SK-N-MC (cell line): ENCODE measurements around the gene ELFN1.

ENCODE experiments used
- DNase-seq: peaks from one replicate; pipeline ENCODE4 v3.0.0-alpha.2; 2011; ENCODE audit warnings: low read depth, low spot score
- H3K27ac ChIP-seq: fragments of 200-600 bp; sonication (generic); 2 replicates; pipeline ENCODE4 v1.5.1; 2016; ENCODE audit warnings: mixed run types
- H3K36me3 ChIP-seq: fragments of 200-600 bp; sonication (generic); 2 replicates; pipeline ENCODE4 v1.6.1; 2017; ENCODE audit warnings: antibody characterized with exemption, low read length, mixed read lengths; ENCODE audit not compliant: insufficient read depth
- H3K4me3 ChIP-seq: fragments of 200-600 bp; sonication (generic); 2 replicates; pipeline ENCODE4 v1.5.1; 2016
- H3K9ac ChIP-seq: fragments of 200-600 bp; sonication (generic); 2 replicates; pipeline ENCODE4 v1.8.0; 2017; ENCODE audit warnings: mixed run types, mixed read lengths; ENCODE audit not compliant: insufficient read length
- H3K9me3 ChIP-seq: fragments of 200-600 bp; sonication (generic); 2 replicates; pipeline ENCODE4 v1.6.1; 2017; ENCODE audit warnings: low read depth, mild to moderate bottlenecking, antibody characterized with exemption, low read length, moderate library complexity, mixed read lengths
- EZH2 ChIP-seq: fragments of 200-600 bp; sonication (generic); IDR thresholded peaks from one replicate; pipeline ENCODE4 v1.6.1; 2017; ENCODE audit warnings: antibody characterized with exemption
- FOXP2 ChIP-seq: optimal IDR thresholded peaks from 2 replicates; pipeline ENCODE3; 2011; ENCODE audit warnings: mild to moderate bottlenecking, moderate library complexity; ENCODE audit not compliant: insufficient read depth; ENCODE audit errors: extremely low read length, control extremely low read depth
- POLR2AphosphoS5 ChIP-seq: IDR thresholded peaks from 2 replicates; pipeline ENCODE4 v1.6.1; 2012; ENCODE audit warnings: mild to moderate bottlenecking, low read depth, low read length, borderline replicate concordance

The ELFN1 gene

DNA sequence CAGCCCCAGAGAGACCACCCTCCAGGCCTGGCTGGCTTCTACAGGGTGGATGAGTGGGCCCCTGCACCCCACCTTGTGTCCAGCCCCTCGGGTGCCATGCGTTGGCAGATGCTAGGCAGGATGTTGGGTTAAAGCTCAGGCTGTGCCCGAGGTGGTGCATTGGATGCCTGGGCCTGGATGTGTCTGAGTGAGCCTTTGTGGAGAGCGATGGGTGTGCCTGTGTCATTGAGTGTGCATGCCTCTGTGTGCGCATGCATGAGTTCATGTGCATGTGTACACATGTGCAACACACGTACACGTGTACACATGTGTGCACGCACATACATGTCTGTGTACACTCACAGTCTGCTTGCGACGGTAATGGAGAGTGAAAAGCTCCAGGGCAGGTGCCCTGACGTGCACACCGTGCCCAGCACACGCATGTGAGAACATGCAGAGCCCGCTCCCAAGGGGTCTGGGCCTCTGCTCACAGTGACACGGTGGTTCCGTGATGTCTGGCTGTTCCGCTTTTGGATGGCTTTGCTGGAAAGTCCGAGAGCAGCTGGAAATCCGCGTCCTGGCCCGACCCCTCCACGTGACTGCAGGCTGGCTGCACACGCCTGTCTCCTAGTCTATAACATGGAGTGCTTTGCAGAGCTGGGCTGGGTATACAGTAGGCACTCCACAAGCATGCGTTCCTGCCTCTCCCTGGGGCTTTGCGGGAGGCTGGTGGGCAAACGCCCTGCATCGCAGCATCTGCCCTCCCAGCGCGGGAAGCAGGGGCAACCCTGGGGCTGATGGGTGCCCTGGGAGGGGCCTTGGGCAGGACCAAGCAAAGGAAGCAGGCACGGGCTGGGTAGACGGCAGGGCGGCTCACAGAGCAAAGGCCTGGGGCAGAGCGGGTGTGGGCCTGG lies 36.9 kb downstream of the ELFN1 start:
- peaks cover 4% of the 10 kb centered on the region; the same call in 1 of the 2 replicates for H3K9me3 ChIP-seq
- H3K9ac ChIP-seq = no peak overlapping the region
- no peak for TF ChIP-seq EZH2
- TF ChIP-seq POLR2AphosphoS5 = no peak
- TF ChIP-seq FOXP2 = no peak
- no peaks in the 10 kb centered on the region for H3K36me3 ChIP-seq
- no peak overlapping the region for H3K4me3 ChIP-seq
- no peak overlapping the region for H3K27ac ChIP-seq
- DNase-seq = no peak

DNA sequence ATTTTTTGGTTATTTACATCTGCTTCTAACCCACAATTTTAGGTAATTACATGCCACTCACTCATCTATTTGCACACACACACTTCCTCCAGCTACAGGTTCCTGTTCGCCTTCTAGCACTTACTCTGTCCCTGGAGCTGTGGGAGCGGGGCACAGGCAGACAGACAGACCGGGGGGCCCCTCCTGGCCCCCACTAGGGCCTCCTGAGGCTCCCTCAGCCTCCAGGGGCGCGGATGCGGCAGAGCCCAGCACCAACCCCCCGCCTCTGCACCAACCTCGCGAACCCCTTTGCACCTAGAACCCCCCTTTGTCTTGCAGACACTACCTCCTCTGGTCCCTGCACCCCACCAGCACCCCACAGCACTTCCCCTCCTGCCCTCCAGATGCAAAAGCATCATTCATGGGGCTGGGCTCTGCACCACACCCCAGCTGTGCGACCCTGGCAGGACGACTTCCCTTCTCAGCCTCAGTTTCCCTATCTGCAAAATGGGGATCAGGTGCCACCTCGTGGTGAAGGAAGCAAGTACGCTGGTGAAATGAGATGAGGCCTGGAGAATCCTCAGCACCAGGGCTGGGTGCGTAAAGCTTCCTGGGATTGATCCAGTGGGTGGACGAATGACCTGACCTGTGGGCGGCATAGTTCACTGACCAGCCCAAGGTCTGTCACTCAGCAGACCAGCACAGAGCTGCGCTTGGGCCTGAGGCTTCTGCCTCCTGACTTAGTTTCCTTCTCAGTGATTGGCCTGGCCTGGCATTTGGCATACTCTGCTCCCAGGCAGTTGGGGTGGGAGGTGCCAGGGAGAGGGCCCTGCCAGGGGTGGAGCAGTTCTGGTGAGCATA lies 37.9 kb downstream of the ELFN1 start:
- Histone ChIP-seq H3K9ac (no peak overlapping the region), H3K36me3 (no peaks in the 10 kb centered on the region), H3K9me3 (peaks cover 4% of the 10 kb centered on the region; the same call in 1 of the 2 replicates), H3K27ac (no peak overlapping the region), H3K4me3 (no peak overlapping the region)
- no peak for DNase-seq
- TF ChIP-seq POLR2AphosphoS5 (no peak), FOXP2 (no peak), EZH2 (no peak)

DNA sequence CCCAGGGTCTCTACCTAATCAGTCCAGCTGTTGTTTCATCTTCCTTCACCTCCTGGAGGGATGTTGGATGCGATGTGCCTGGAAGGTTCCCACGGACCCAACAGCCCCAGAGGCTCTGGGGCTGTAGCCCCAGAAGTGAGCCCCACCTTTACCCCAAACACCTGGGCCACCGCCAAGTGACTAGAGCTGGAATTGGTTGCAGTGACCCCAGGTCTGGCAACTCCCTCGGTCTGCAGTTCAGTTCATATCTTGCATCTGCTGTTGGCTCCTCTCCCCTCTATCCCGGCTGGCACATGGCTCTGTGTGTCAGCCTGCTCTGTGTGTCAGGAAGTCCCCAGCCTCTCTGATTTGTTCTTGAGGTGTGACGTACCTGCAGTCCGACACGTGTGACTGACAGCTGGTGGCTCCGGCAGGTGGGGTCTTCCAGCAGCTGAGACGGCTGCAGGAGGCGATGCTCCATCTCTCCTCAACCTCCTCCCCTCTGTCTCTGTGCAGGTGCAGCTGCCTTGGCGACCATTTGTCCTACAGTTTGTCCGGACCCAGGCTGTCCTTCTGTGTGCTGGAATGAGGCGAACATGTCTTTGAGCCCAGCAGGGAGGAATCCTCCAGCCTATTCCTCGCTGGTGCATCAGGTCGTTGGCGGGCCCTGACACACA lies 38.6 kb downstream of the ELFN1 start:
- no peak overlapping the region for H3K4me3 ChIP-seq
- no peak overlapping the region for H3K9ac ChIP-seq
- H3K9me3 ChIP-seq = peaks cover 4% of the 10 kb centered on the region; the same call in 1 of the 2 replicates
- H3K27ac ChIP-seq = no peak overlapping the region
- no peak for DNase-seq
- TF ChIP-seq POLR2AphosphoS5 = no peak
- TF ChIP-seq FOXP2 = no peak
- no peak for TF ChIP-seq EZH2
- H3K36me3 ChIP-seq = no peaks in the 10 kb centered on the region

DNA sequence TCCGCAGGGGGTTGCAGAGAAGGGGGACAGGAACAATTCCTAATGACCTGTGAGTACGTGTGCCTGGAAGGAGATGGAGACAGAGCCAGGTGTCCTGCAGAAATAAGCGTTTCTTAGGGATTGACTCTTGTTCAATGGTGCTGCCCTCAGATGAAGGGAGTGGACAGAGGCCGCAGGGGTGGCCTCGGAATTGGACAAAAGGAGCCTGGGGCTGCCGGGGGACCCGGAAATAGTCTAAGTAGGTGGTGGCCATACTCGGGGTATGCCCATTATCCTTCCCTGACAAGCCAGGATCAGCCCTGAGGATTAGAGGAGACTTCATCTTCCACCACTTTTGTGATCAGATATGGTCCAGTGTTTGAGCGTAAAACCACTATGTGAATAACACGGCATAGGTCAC lies 39.2 kb downstream of the ELFN1 start:
- Histone ChIP-seq H3K9ac (no peak overlapping the region), H3K27ac (no peak overlapping the region), H3K4me3 (no peak overlapping the region), H3K9me3 (peaks cover 4% of the 10 kb centered on the region; the same call in 1 of the 2 replicates), H3K36me3 (no peaks in the 10 kb centered on the region)
- no peak for DNase-seq
- TF ChIP-seq POLR2AphosphoS5 (no peak), FOXP2 (no peak), EZH2 (no peak)

DNA sequence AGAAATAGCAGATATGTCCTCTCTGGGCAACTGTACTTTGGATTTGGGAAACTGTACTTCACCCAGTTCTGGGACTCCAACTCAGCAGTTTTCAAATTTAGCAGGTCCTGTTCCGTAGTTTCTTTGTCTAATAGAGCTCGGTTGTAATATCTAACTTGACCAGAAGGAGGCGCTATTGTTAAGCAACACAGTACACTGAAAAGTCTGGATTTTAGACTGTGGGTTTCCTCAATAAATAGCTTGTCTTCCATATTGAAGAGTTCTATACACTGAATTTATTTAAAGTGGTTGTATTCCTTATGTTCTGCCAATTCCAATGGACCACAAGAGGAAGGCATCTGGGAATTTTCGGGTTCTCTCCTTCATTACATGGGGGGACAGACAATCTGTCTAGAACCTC lies 39.8 kb downstream of the ELFN1 start:
- Histone ChIP-seq H3K4me3 (no peak overlapping the region), H3K9ac (no peak overlapping the region), H3K36me3 (no peaks in the 10 kb centered on the region), H3K27ac (no peak overlapping the region), H3K9me3 (peaks cover 4% of the 10 kb centered on the region; the same call in 1 of the 2 replicates)
- DNase-seq = no peak
- TF ChIP-seq POLR2AphosphoS5 = no peak
- no peak for TF ChIP-seq FOXP2
- no peak for TF ChIP-seq EZH2

DNA sequence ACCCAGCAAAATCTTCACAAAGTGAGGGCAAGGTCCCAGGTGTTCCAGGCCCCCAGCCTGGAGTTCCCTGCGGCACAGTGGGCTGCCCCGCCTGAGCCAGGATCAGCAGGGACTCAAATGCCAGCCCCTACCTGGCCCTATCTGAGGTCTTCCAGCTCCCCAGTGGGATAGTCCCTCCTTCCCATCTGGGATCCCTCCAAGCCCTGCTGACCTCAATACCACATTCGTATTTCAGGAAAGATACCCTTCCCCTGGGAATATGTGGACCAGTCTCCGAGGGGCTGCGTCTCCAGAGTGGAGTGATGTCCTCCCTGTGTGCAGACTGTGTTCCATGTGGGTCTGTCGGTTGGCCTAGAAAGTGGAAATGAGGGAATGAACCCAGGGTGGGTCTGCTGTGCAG lies 40.9 kb downstream of the ELFN1 start:
- Histone ChIP-seq H3K9ac (no peak overlapping the region), H3K27ac (no peak overlapping the region), H3K9me3 (peaks cover 4% of the 10 kb centered on the region; the same call in 1 of the 2 replicates), H3K36me3 (no peaks in the 10 kb centered on the region), H3K4me3 (no peak overlapping the region)
- no peak for DNase-seq
- TF ChIP-seq EZH2 (no peak), POLR2AphosphoS5 (no peak), FOXP2 (no peak)

DNA sequence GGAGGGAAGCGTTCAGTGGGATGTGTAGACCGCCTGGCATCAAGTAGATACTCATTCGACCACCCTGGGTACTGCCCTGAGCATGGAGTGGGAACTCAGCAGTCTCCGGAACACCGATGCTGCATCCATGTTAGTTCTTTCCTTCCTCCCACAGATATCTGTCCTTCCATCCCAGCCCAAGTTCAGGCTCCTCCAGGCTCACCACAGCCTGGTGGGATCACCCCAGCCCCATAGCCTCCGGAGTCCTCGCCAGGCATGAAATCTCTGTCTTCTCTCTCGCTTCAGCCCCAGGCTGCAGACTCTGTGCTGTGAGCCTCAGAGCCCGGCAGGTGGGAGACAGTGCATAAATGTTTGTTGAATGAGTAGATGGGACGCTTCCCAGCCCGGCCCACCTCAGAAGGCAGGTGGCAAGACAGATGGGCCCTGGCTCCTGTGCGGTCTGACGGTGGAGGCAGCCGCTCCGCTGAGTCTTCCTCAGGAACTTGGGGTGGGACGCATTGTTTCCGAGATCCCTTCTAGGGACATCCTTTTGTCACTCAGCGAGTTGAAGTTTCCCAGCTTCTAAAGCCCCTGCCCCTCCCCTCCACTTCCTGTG lies 42.9 kb downstream of the ELFN1 start:
- H3K9ac ChIP-seq = no peak overlapping the region
- H3K36me3 ChIP-seq = no peaks in the 10 kb centered on the region
- DNase-seq = no peak
- no peak for TF ChIP-seq EZH2
- TF ChIP-seq POLR2AphosphoS5 = no peak
- TF ChIP-seq FOXP2 = no peak
- peaks cover 4% of the 10 kb centered on the region; the same call in 1 of the 2 replicates for H3K9me3 ChIP-seq
- H3K27ac ChIP-seq = no peak overlapping the region
- H3K4me3 ChIP-seq = no peak overlapping the region
